GM10248 (cell line): ENCODE data around the gene CAMKK1.
"Not testable (repeated sequence)": the region's sequence is repeated elsewhere in the genome, so short reads cannot be mapped to it uniquely, and the experiment has no call there.

ENCODE experiments used
- CTCF ChIA-PET: fragments of 300-600 bp; sonication (Branson Sonifier 250); formaldehyde crosslinking; extraction: SDS; loops from one replicate; lab custom pipeline; 2021; ENCODE audit warnings: antibody characterized with exemption; lab: Yijun Ruan, JAX
- POLR2A ChIA-PET: fragments of 350-650 bp; sonication (Branson Sonifier 250); formaldehyde crosslinking; extraction: SDS; loops from one replicate; lab custom pipeline; 2020; ENCODE audit warnings: antibody characterized with exemption; lab: Yijun Ruan, JAX
- DNase-seq: peaks from one replicate; pipeline ENCODE4 v3.0.0; 2012; ENCODE audit errors: extremely low spot score
- CTCF ChIP-seq: IDR thresholded peaks from 2 replicates; pipeline ENCODE4 v1.5.1; 2012; ENCODE audit warnings: mild to moderate bottlenecking, low read depth; ENCODE audit errors: extremely low read depth, missing control alignments, control extremely low read depth

Gene CAMKK1

GRCh38 chr17:3860939-3861700 lies 31.7 kb downstream of the CAMKK1 start:
- CTCF ChIA-PET = interaction anchor here (0.8 to 8.2 kb wide), 8 partner anchors 10 to 215 kb away, joined by 3 to 73 read pairs (median 4); partner anchors contain the start of gene NCBP3

GRCh38 chr17:3859940-3860339 lies 32.9 kb downstream of the CAMKK1 start:
- no peak for DNase-seq
- POLR2A ChIA-PET = no interaction called here
- CTCF ChIA-PET = interaction anchor here (0.8 to 8.2 kb wide), 5 partner anchors 14 to 216 kb away, joined by 3 to 73 read pairs (median 4); partner anchors contain the start of gene NCBP3
- no peak for TF ChIP-seq CTCF

More at GRCh38 chr17:3860939-3861700, 31.7 kb downstream of the CAMKK1 start:
- no peak for DNase-seq
- TF ChIP-seq CTCF = no peak
- POLR2A ChIA-PET = no interaction called here

GRCh38 chr17:3857261-3858105 lies 35.4 kb downstream of the CAMKK1 start:
- DNase-seq = no peak
- ChIA-PET POLR2A (interaction anchor here (1.0 kb wide), 1 partner anchor 11 kb away, joined by 3 read pairs; the partner anchor contains the start of gene NCBP3), CTCF (interaction anchor here (1.3 to 8.2 kb wide), 4 partner anchors 12 to 125 kb away, joined by 4 to 73 read pairs (median 6); partner anchors contain the start of gene NCBP3)
- no peak for TF ChIP-seq CTCF

DNA sequence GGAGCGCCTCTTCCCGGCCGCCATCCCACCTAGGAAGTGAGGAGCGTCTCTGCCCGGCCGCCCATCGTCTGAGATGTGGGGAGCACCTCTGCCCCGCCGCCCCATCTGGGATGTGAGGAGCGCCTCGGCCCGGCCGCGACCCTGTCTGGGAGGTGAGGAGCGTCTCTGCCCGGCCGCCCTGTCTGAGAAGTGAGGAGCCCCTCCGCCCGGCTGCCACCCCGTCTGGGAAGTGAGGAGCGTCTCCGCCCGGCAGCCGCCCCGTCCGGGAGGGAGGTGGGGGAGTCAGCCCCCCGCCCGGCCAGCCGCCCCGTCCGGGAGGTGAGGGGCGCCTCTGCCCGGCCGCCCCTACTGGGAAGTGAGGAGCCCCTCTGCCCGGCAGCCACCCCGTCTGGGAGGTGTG lies 38.6 kb downstream of the CAMKK1 start:
- CTCF ChIA-PET, POLR2A ChIA-PET, DNase-seq: not testable (repeated sequence)

DNA sequence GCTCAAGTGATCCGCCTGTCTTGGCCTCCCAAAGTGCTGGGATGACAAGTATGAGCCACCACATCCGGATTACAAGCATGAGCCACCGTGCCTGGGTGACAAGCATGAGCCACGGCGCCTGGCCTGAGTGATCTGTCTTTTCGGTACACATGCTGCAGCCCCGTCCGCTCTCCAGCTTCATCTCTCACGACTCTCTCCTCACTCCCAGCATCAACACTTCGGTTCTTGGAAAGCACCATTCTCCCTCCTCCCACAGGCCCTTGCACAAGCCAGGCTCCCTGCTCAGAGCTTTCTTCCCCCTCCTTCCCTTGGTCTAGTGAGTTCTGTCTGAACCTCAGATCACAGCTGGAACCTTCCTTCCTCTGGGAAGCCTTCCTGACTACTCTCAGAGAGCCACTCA lies 40.3 kb downstream of the CAMKK1 start:
- ChIA-PET POLR2A (no interaction called here), CTCF (interaction anchor here (0.7 to 3.2 kb wide), 3 partner anchors 10 to 24 kb away, joined by 3 to 13 read pairs (median 6); no protein-coding TSS in a partner anchor)
- TF ChIP-seq CTCF = no peak
- DNase-seq = no peak

DNA sequence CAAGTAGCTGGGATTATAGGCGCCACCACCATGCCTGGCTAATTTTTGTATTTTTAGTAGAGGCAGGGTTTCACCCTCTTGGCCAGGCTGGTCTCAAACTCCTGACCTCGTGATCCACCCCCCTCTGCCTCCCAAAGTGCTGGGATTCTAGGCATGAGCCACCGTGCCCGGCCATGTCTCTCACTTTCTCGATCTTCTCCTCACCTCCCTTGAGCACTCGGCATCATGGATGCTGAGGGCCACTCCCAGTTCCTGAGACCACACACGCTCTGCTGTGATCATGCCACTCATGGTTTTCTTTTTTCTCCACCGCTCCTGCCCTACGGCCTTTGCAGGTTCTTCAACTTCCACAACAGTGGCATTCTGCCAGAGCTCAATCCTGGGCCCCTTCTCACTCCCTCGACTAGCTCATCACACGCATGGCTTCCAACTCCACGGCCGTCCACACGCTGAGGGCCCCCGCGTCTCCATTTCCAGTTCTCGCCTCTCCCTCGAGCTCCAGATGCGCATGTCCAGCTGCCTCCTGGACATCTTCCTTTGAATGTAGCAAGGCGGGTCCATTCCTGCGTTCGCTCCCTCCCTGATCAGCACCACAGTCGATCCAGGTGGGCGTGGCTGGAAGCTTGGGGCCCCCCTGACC lies 41.3 kb downstream of the CAMKK1 start:
- ChIA-PET CTCF (interaction anchor here (1.1 to 3.2 kb wide), 5 partner anchors 9 to 168 kb away, joined by 3 to 13 read pairs (median 6); no protein-coding TSS in a partner anchor), POLR2A (no interaction called here)
- TF ChIP-seq CTCF = no peak

More for the DNA sequence above, 41.3 kb downstream of the CAMKK1 start:
- no peak for DNase-seq
